H1 (cell line): ENCODE measurements around the gene PDE4D. TPM values are rescaled to one million over a fixed set of nuclear protein-coding genes. Genes with fewer than 3 reads are reported as not detected.

Experiments
- CHD2 ChIP-seq: IDR thresholded peaks from 2 replicates; pipeline ENCODE4 v1.6.1; 2012; ENCODE audit warnings: low read length, improper control_type of control experiment
- CREB1 ChIP-seq: IDR thresholded peaks from 2 replicates; pipeline ENCODE4 v1.6.1; 2012; ENCODE audit warnings: inconsistent platforms
- GTF2F1 ChIP-seq: IDR thresholded peaks from 2 replicates; pipeline ENCODE4 v1.6.1; 2012; ENCODE audit warnings: low read depth, low read length, improper control_type of control experiment, borderline replicate concordance
- SP1 ChIP-seq: IDR thresholded peaks from 2 replicates; pipeline ENCODE4 v1.6.1; 2011; ENCODE audit warnings: low read depth, low read length
- polyA plus RNA-seq, 7 experiments: library from polyadenylated mRNA; depleted of rRNA in 3 of 7; stranded (reverse) in 5 of 7; unstranded in 2 of 7; fragments of >200 nt in 5 of 7; fragments of 200-250 nt in 2 of 7; gene quantifications; 1 replicate in 5 of 7; 2 replicates in 1 of 7; 4 replicates in 1 of 7; pipeline versions ENCODE4 v1.2.1 to v1.2.3, GENCODE V29; 2011 to 2013; ENCODE audit warnings: missing spikeins in 2 of 7, mixed read lengths in 2 of 7
- total RNA-seq: library from RNA; stranded (reverse); fragmentation: NEBNext Ultra II Directional; extraction: Animal tissue kit (Norgen Biotek cat#: 25700); gene quantifications from 2 replicates; pipeline ENCODE4 v1.2.1, GENCODE V29; 2021

Gene PDE4D
- total and polyA plus RNA-seq, 2 of the 8 experiments (the other 6 are each of a cell fraction or from before 2014, with no cell fraction given), result 2.3 to 3.7 TPM

DNA sequence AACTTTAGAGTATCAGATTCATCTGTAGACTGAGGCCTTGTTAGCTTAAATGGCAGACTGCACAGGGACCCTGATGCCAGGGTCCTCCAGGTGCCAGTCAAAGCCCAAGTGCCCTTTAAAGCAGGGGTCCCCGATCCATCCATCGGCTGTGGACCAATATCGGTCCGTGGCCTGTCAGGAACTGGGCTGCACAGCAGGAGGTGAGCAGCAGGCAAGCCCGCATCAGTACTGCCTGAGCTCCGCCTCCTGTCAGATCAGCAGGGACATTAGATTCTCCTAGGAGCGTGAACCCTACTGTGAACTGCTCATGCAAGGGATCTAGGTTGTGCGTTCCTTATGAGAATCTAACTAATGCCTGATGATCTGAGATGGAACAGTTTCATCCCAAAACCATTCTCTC, 907.2 kb downstream of the PDE4D start (continued):
- TF ChIP-seq CREB1 (no peak), CHD2 (no peak), GTF2F1 (no peak), SP1 (no peak)
